Fibroblast of mammary gland (primary cell): ENCODE measurements around the gene GPR62.

Experiments used
- DNase-seq: peaks from one replicate; pipeline ENCODE4 v3.0.0-alpha.2; 2010; ENCODE audit warnings: low read depth
- H3K4me3 ChIP-seq: 2 replicates; pipeline ENCODE4 v1.5.1; 2011; ENCODE audit warnings: low read depth, mild to moderate bottlenecking, low read length, moderate library complexity; ENCODE audit not compliant: control insufficient read depth
- CTCF ChIP-seq: conservative IDR thresholded peaks from 2 replicates; pipeline ENCODE4 v1.5.1; 2011; ENCODE audit warnings: low read depth, low read length, inconsistent platforms; ENCODE audit not compliant: control insufficient read depth, insufficient read depth

GPR62 gene

GRCh38 chr3:51934991-51935885 is 19.9 kb upstream of the GPR62 start:
- no peak for DNase-seq
- H3K4me3 ChIP-seq: no peak overlapping the region
- TF ChIP-seq CTCF: no peak

- no peak overlapping the region for H3K4me3 ChIP-seq
- DNase-seq: no peak
- TF ChIP-seq CTCF: no peak
Measured at GRCh38 chr3:51935886-51936755, 19.1 kb upstream of the GPR62 start.

- no peak overlapping the region for H3K4me3 ChIP-seq
- no peak for TF ChIP-seq CTCF
- peak; percentile 72 for DNase-seq
Measured at GRCh38 chr3:51937014-51937413, 18.2 kb upstream of the GPR62 start.

GRCh38 chr3:51937611-51938450 is 17.4 kb upstream of the GPR62 start:
- TF ChIP-seq CTCF: no peak
- DNase-seq: no peak
- no peak overlapping the region for H3K4me3 ChIP-seq

- no peak for DNase-seq
- H3K4me3 ChIP-seq: no peak overlapping the region
- TF ChIP-seq CTCF: no peak
Measured at GRCh38 chr3:51938780-51939425, 16.3 kb upstream of the GPR62 start.
